GM12892 (cell line): Measurements from ENCODE around the gene CAVIN1. TPM values are rescaled to one million over a fixed set of nuclear protein-coding genes. Genes with fewer than 3 reads are reported as not detected.
"Not testable (repeated sequence)": the region's sequence is repeated elsewhere in the genome, so short reads cannot be mapped to it uniquely, and the experiment has no call there.

Experiments
- DNase-seq: peaks from one replicate; pipeline ENCODE4 v3.0.0; 2011; ENCODE audit not compliant: insufficient read length
- FAIRE-seq: peaks from 2 replicates; lab custom pipeline; 2011; peaks lifted over from hg19 to GRCh38; lab: Jason Lieb, UNC
- POLR2A ChIP-seq: IDR thresholded peaks from 2 replicates; pipeline ENCODE4 v1.6.1; 2011; ENCODE audit warnings: low read depth, low read length, control low read depth
- POLR2AphosphoS5 ChIP-seq: IDR thresholded peaks from 2 replicates; pipeline ENCODE4 v1.6.1; 2011; ENCODE audit warnings: low read depth, low read length, control low read depth
- TAF1 ChIP-seq: IDR thresholded peaks from 2 replicates; pipeline ENCODE4 v1.6.1; 2011; ENCODE audit warnings: low read depth, mild to moderate bottlenecking, control low read depth, low read length, borderline replicate concordance
- polyA plus RNA-seq: library from polyadenylated mRNA; unstranded; fragments of >200 nt; gene quantifications from one replicate; pipeline ENCODE4 v1.2.1, GENCODE V29; 2012; ENCODE audit warnings: missing spikeins, inconsistent platforms; ENCODE audit not compliant: missing spikeins

Gene CAVIN1
- 1.9 TPM for polyA plus RNA-seq

- no peak for TF ChIP-seq TAF1
- no peak for TF ChIP-seq POLR2A
- TF ChIP-seq POLR2AphosphoS5: no peak
- FAIRE-seq: no peak
- DNase-seq: peak; percentile 51
These were observed at the start of gene CAVIN1 for GRCh38 chr17:42422958-42423712. Gene CAVIN1 (minus strand): TSS chr17:42423256. CDS start chr17:42423097, 159 bp downstream.

- DNase-seq (no peak), FAIRE-seq (no peak)
- TF ChIP-seq TAF1 (no peak), POLR2AphosphoS5 (no peak), POLR2A (no peak)
These were observed 44.8 kb upstream of the CAVIN1 start for GRCh38 chr17:42467889-42468288.

- DNase-seq (no peak), FAIRE-seq (no peak)
- TF ChIP-seq TAF1 (no peak), POLR2A (no peak), POLR2AphosphoS5 (no peak)
These were observed 40.9 kb upstream of the CAVIN1 start for GRCh38 chr17:42463976-42464400.

GRCh38 chr17:42460371-42460770 is 37.3 kb upstream of the CAVIN1 start:
- TF ChIP-seq TAF1 (no peak), POLR2A (no peak), POLR2AphosphoS5 (no peak)
- DNase-seq (no peak), FAIRE-seq (no peak)

GRCh38 chr17:42459801-42460281 is 36.8 kb upstream of the CAVIN1 start:
- FAIRE-seq (peak; percentile 67), DNase-seq (no peak)
- no peak for TF ChIP-seq TAF1
- TF ChIP-seq POLR2AphosphoS5: no peak
- TF ChIP-seq POLR2A: no peak

- TF ChIP-seq POLR2AphosphoS5 (no peak), TAF1 (no peak), POLR2A (no peak)
- no peak for DNase-seq
- peak; percentile 62 for FAIRE-seq
These were observed 36.3 kb upstream of the CAVIN1 start for GRCh38 chr17:42459256-42459800.

- FAIRE-seq: peak; percentile 88
- TF ChIP-seq POLR2AphosphoS5 (0 out of 2 replicates have a peak, but pooled peaks have one; percentile 33), POLR2A (peak; percentile 55), TAF1 (no peak)
- peak; percentile 79 for DNase-seq
These were observed 35.6 kb upstream of the CAVIN1 start, which contains the start of gene ATP6V0A1 for GRCh38 chr17:42458497-42459255. Gene ATP6V0A1 (plus strand): TSS chr17:42458878. CDS start chr17:42460895, 2,017 bp downstream.

GRCh38 chr17:42457107-42457792 is 34.2 kb upstream of the CAVIN1 start:
- FAIRE-seq: peak; percentile 21
- no peak for DNase-seq
- TF ChIP-seq POLR2AphosphoS5: no peak

- TF ChIP-seq TAF1 (no peak), POLR2A (no peak), POLR2AphosphoS5 (no peak)
- no peak for FAIRE-seq
These were observed 33.4 kb upstream of the CAVIN1 start for GRCh38 chr17:42456223-42457106.

GRCh38 chr17:42454987-42455386 is 31.9 kb upstream of the CAVIN1 start:
- not testable (repeated sequence) for FAIRE-seq, DNase-seq

More at GRCh38 chr17:42456223-42457106, 33.4 kb upstream of the CAVIN1 start:
- no peak for DNase-seq
